Astrocyte (in vitro differentiated cells and primary cell): ENCODE data around the gene TEAD4.

Source experiments
- CTCF ChIP-seq: IDR thresholded peaks from 2 replicates; pipeline ENCODE4 v1.5.1; 2011; ENCODE audit warnings: low read depth, mild to moderate bottlenecking, inconsistent platforms, low read length, moderate library complexity; ENCODE audit not compliant: insufficient read depth
- EZH2 ChIP-seq: IDR thresholded peaks from 2 replicates; pipeline ENCODE4 v1.6.1; 2012; ENCODE audit warnings: mild to moderate bottlenecking, low read length, inconsistent platforms; ENCODE audit not compliant: insufficient read depth

GRCh38 chr12:2970744-2971143, 11.5 kb downstream of the TEAD4 start:
- no peak for TF ChIP-seq CTCF
- no peak for TF ChIP-seq EZH2
